ENCODE data around the gene CYFIP1.

- TF ChIP-seq CTCF (IDR thresholded peaks at IDR 0.05; ENCODE audit: insufficient read depth, low read depth, low read length) (no peak), EZH2 (IDR thresholded peaks at IDR 0.05; ENCODE audit: insufficient read depth, low read length) (no peak)
Measured at GRCh38 chr15:22880981-22881738, 99.0 kb downstream of the CYFIP1 start.

All from astrocyte (in vitro differentiated cells and primary cell).